ENCODE measurements around the gene TBCC. TPM values are rescaled to one million over a fixed set of nuclear protein-coding genes. Genes with fewer than 3 reads are reported as not detected.
"Not testable (repeated sequence)": the region's sequence is repeated elsewhere in the genome, so short reads cannot be mapped to it uniquely, and the experiment has no call there.

TBCC gene
- polyA plus RNA-seq, 4 donors = 19.8 to 26.7 (median 23.9) TPM

- DNase-seq (ENCODE audit: low read depth in 4 of 4, low spot score in 2 of 4) = peak; percentile 4 to 59 (median 38)
Observed at GRCh38 chr6:42704251-42704936, 41.5 kb downstream of the TBCC start.

GRCh38 chr6:42702786-42703185 is 43.1 kb downstream of the TBCC start:
- not testable (repeated sequence) for DNase-seq (ENCODE audit: low read depth in 4 of 4, low spot score in 2 of 4)

GRCh38 chr6:42702200-42702599 is 43.7 kb downstream of the TBCC start:
- no peak for DNase-seq (ENCODE audit: low read depth in 4 of 4, low spot score in 2 of 4)

- no peak for DNase-seq (ENCODE audit: low read depth in 4 of 4, low spot score in 2 of 4)
Observed at GRCh38 chr6:42698217-42698616, 47.7 kb downstream of the TBCC start.

GRCh38 chr6:42697268-42697655 is 48.6 kb downstream of the TBCC start:
- no peak for DNase-seq (ENCODE audit: low read depth in 4 of 4, low spot score in 2 of 4)

DNA sequence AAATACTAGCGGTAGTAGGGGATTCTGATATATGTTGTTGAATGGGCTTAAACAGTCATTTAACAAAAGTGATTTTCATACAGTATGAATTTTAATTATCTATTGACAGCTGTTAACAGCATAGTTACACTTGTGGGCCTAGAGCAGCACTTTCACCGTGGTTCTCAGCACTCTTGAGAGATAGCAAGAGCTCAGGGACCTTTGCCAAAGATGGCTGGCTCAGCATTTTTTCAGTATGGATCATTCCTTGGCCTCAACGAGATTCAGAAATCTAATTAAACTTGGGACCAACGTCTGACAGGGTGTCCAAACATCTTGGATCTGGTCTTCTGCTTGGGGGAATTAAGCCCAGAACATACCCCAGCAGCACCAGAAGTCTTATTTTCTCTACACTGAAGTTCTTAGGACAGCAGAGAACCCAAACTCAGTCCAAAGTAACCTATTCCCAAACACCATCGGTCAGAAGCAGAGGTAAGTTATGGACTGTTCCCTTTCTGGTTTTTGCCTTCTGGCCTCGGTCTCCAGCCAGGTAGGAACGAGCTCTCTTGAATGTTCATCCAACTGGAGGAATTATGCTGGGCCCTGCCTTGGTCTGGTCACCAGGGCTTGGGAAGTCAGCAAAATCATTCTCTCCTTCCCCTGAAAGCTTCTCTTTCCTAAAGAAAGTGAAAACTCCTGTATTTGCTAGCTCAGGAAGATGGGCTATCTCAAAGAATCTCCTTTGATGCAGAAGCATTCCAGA is 49.2 kb downstream of the TBCC start:
- DNase-seq (ENCODE audit: low read depth in 4 of 4, low spot score in 2 of 4) = no peak

GRCh38 chr6:42694586-42694985 is 51.3 kb downstream of the TBCC start:
- no peak for DNase-seq (ENCODE audit: low read depth in 4 of 4, low spot score in 2 of 4)

Other genes with a start within 250 kb of the TBCC start
- gene UBR2, start 182.1 kb downstream of the TBCC start, polyA plus RNA-seq (ENCODE audit: insufficient read length in 4 of 4) = 10 to 100 TPM; 23.4 to 34.2 (median 28.8) TPM
- gene PRPH2, start 23.5 kb downstream of the TBCC start, polyA plus RNA-seq (ENCODE audit: insufficient read length in 4 of 4) = 1 to 10 TPM; 1.8 to 4.4 (median 2.8) TPM
- gene BICRAL, start 35.9 kb upstream of the TBCC start, polyA plus RNA-seq (ENCODE audit: insufficient read length in 4 of 4) = 10 to 100 TPM; 13.3 to 16.5 (median 15.8) TPM
- 100 to 1,000 TPM in 3 of 4 donors, 10 to 100 TPM in 1; 97.6 to 127 (median 113) TPM for gene RPL7L1, start 133.5 kb upstream of the TBCC start, polyA plus RNA-seq (ENCODE audit: insufficient read length in 4 of 4)
- gene PTCRA, start 169.9 kb upstream of the TBCC start, polyA plus RNA-seq (ENCODE audit: insufficient read length in 4 of 4) = under 1 TPM; 0.27 to 0.47 (median 0.39) TPM
- gene CNPY3, start 183.4 kb upstream of the TBCC start, polyA plus RNA-seq (ENCODE audit: insufficient read length in 4 of 4) = 10 to 100 TPM; 59.5 to 71.6 (median 62.2) TPM
- gene GNMT, start 214.7 kb upstream of the TBCC start, polyA plus RNA-seq (ENCODE audit: insufficient read length in 4 of 4) = 1 to 10 TPM in 2 of 4 donors, under 1 TPM in 2; 0.79 to 2.6 (median 1.4) TPM
- gene PEX6, start 233.1 kb upstream of the TBCC start, polyA plus RNA-seq (ENCODE audit: insufficient read length in 4 of 4) = 10 to 100 TPM; 19.5 to 31.1 (median 24.2) TPM
- 10 to 100 TPM; 55.6 to 70.3 (median 64.6) TPM for gene PPP2R5D, start 238.5 kb upstream of the TBCC start, polyA plus RNA-seq (ENCODE audit: insufficient read length in 4 of 4)

All from left renal cortex interstitium (tissue), 4 donors.